Tibial nerve (tissue), 4 donors: ENCODE measurements around the gene ST3GAL3. TPM values are rescaled to one million over a fixed set of nuclear protein-coding genes. Genes with fewer than 3 reads are reported as not detected.

Experiments used
- DNase-seq, 2 donors: peaks; one replicate each; pipeline ENCODE4 v3.0.0-alpha.2; 2019; ENCODE audit warnings: low spot score in 2 of 2
- H3K27ac ChIP-seq, 4 donors: fragments of 200-600 bp; sonication (generic) in 3 of 4; one replicate each; pipeline ENCODE4 v1.5.1; 2017 to 2019; ENCODE audit warnings: mild to moderate bottlenecking in 1 of 4
- H3K27me3 ChIP-seq, 2 donors: fragments of 200-600 bp; sonication (generic) in 1 of 2; one replicate each; pipeline versions ENCODE4 v1.5.1 to v1.6.0; 2017 to 2019
- H3K36me3 ChIP-seq, 3 donors: fragments of 200-600 bp; sonication (generic); one replicate each; pipeline ENCODE4 v1.5.1; 2018 to 2019
- H3K4me1 ChIP-seq, 4 donors: fragments of 200-600 bp; sonication (generic) in 3 of 4; one replicate each; pipeline ENCODE4 v1.5.1; 2017 to 2019
- H3K4me3 ChIP-seq, 4 donors: fragments of 200-600 bp; sonication (generic) in 3 of 4; one replicate each; pipeline ENCODE4 v1.5.1; 2017 to 2019; ENCODE audit warnings: mild to moderate bottlenecking in 1 of 4, moderate library complexity in 1 of 4
- H3K9me3 ChIP-seq, 4 donors: fragments of 200-600 bp; sonication (generic) in 3 of 4; one replicate each; pipeline ENCODE4 v1.5.1; 2017 to 2019
- CTCF ChIP-seq, 5 experiments: fragments of 200-600 bp in 3 of 5; fragments of 450-650 bp in 2 of 5; sonication (generic) in 3 of 5; IDR thresholded peaks; one replicate each; pipeline ENCODE4 v1.5.1; 2016 to 2019; ENCODE audit warnings: antibody characterized with exemption in 5 of 5, mild to moderate bottlenecking in 3 of 5, moderate library complexity in 2 of 5
- EP300 ChIP-seq, 2 donors: sonication (generic); formaldehyde crosslinking; IDR thresholded peaks; one replicate each; pipeline ENCODE4 v1.6.1; 2017; ENCODE audit warnings: antibody characterized with exemption in 2 of 2, mild to moderate bottlenecking in 1 of 2
- POLR2A ChIP-seq, 2 donors: fragments of 450-650 bp; IDR thresholded peaks; one replicate each; pipeline ENCODE4 v1.6.1; 2017; ENCODE audit warnings: antibody characterized with exemption in 2 of 2, mild to moderate bottlenecking in 2 of 2, moderate library complexity in 2 of 2
- WGBS, 2 donors: methylation state at CpG; one replicate each; pipeline ENCODE4 v1.1.5; 2018; 5-methylcytosine and 5-hydroxymethylcytosine counted together
- total RNA-seq, 4 donors: library from RNA; depleted of rRNA; stranded (reverse); fragments of >200 nt; gene quantifications; one replicate each; pipeline ENCODE4 v1.1.0, GENCODE V29; 2016

Gene ST3GAL3
- total RNA-seq, 4 donors from 2014 or later, result 20.7 to 27.0 (median 24.1) TPM

GRCh38 chr1:43973981-43974442 lies 266.7 kb downstream of the ST3GAL3 start:
- no peaks in the 10 kb centered on the region for H3K27me3 ChIP-seq
- no peak for DNase-seq
- 43 to 46% methylated on average over 9 of the region's 9 CpGs for whole genome bisulfite sequencing, 2 donors
- peak overlapping the region; percentile 72 to 91 (median 82) for H3K4me3 ChIP-seq
- TF ChIP-seq CTCF (IDR thresholded peaks at IDR 0.05) (no peak), POLR2A (IDR thresholded peaks at IDR 0.05) (no peak), EP300 (IDR thresholded peaks at IDR 0.05) (no peak)
- no peaks in the 10 kb centered on the region for H3K9me3 ChIP-seq
- peaks cover 0 to 42% (median 0%) of the 10 kb centered on the region in 3 donors for H3K36me3 ChIP-seq
- H3K4me1 ChIP-seq, result peaks cover 3 to 65% (median 29%) of the 10 kb centered on the region in 4 donors
- H3K27ac ChIP-seq, result peak overlapping the region; percentile 66 to 95 (median 94)

- Histone ChIP-seq H3K36me3 (peaks cover 0 to 42% (median 0%) of the 10 kb centered on the region in 3 donors), H3K4me1 (peaks cover 3 to 63% (median 30%) of the 10 kb centered on the region in 4 donors), H3K9me3 (no peaks in the 10 kb centered on the region), H3K4me3 (peak within 1 kb of the TSS; percentile 72 to 91 (median 82)), H3K27me3 (no peaks in the 10 kb centered on the region), H3K27ac (peak within 1 kb of the TSS; percentile 66 to 95 (median 94))
- DNase-seq, result peak; percentile 96 to 97
- WGBS, 2 donors, result 0% methylated on average over 54 to 59 of the region's 93 CpGs
- TF ChIP-seq POLR2A (IDR thresholded peaks at IDR 0.05), result peak; percentile 91 to 95
- peak in 4 of 5 experiments; percentile 14 to 77 (median 57) for TF ChIP-seq CTCF (IDR thresholded peaks at IDR 0.05)
- TF ChIP-seq EP300 (IDR thresholded peaks at IDR 0.05), result peak; percentile 81 to 96
These were observed 267.3 kb downstream of the ST3GAL3 start, which contains the start of gene ATP6V0B for GRCh38 chr1:43974443-43975248. Gene ATP6V0B (plus strand): TSS chr1:43974960. CDS start chr1:43975041, 81 bp downstream.

DNA sequence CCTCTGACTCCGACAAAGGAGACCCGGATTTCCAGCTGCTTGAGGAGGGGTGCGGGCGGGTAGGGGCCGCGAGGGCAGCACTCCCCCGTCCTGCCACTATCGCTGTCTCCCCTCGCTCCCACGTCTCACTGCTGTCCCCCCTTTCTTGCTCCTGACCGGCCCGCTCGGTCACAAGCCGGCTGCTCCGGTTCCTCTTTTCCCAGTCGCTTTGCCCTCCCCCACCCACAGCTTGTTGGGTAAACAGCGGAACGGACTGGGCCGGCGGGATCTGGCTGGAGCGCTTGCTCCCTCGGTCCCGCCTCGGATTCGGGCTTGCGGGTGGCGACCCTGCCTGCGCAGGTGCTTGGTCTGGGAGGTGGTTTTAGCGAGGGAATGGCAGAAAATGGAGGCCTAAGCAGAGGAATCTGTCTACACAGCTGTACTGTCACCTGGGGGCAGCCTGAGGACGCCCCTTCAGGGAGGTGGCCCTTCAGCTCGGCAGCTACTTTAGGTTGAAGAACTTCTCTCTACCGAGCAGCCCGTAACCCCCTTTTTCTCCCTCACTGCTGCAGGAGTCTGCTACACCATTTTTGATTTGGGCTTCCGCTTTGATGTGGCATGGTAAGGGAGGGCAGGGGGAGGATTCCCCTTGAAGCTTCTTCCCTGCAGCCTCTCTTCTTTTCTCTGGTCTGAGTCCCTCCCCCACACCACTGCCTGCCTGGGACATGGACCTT lies 268.1 kb downstream of the ST3GAL3 start:
- DNase-seq, result peak in 1 of 2 donors; percentile 59
- 1 to 3% methylated on average over 28 to 34 of the region's 34 CpGs for WGBS, 2 donors
- H3K9me3 ChIP-seq, result no peaks in the 10 kb centered on the region
- H3K4me3 ChIP-seq, result peak overlapping the region; percentile 72 to 91 (median 82)
- H3K27me3 ChIP-seq, result no peaks in the 10 kb centered on the region
- peak overlapping the region; percentile 66 to 95 (median 94) for H3K27ac ChIP-seq
- peaks cover 0 to 42% (median 0%) of the 10 kb centered on the region in 3 donors for H3K36me3 ChIP-seq
- TF ChIP-seq CTCF (IDR thresholded peaks at IDR 0.05) (no peak), EP300 (IDR thresholded peaks at IDR 0.05) (no peak), POLR2A (IDR thresholded peaks at IDR 0.05) (no peak)
- peaks cover 3 to 67% (median 32%) of the 10 kb centered on the region in 4 donors for H3K4me1 ChIP-seq

DNA sequence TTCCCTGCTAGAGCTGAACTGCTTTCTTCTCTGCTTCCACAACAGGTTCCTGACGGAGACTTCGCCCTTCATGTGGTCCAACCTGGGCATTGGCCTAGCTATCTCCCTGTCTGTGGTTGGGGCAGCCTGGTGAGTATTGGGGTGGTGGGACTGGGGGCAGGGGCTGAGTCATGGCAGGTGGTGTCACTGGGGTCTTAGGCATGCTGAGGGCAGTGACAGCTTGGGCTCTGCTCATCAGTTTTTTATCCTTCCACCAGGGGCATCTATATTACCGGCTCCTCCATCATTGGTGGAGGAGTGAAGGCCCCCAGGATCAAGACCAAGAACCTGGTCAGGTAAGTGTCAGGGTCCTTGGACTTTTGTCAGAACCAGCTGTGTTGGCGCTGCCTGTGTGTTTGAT lies 268.7 kb downstream of the ST3GAL3 start:
- Histone ChIP-seq H3K27ac (peak overlapping the region in 3 of 4 donors; percentile 92 to 95 (median 95)), H3K4me3 (peak overlapping the region; percentile 72 to 91 (median 82)), H3K4me1 (peaks cover 0 to 67% (median 28%) of the 10 kb centered on the region in 4 donors)

More for the DNA sequence above, 268.7 kb downstream of the ST3GAL3 start:
- WGBS, 2 donors, result 78 to 81% methylated on average over 3 to 4 of the region's 4 CpGs
- no peaks in the 10 kb centered on the region for H3K9me3 ChIP-seq
- no peak for DNase-seq
- no peaks in the 10 kb centered on the region for H3K27me3 ChIP-seq
- TF ChIP-seq POLR2A (IDR thresholded peaks at IDR 0.05) (no peak), CTCF (IDR thresholded peaks at IDR 0.05) (no peak), EP300 (IDR thresholded peaks at IDR 0.05) (no peak)
- peaks cover 0 to 42% (median 0%) of the 10 kb centered on the region in 3 donors for H3K36me3 ChIP-seq
